Prostate gland (tissue), 2 donors: ENCODE measurements around the gene C11orf58.

Experiments
- CTCF ChIP-seq, 4 experiments: fragments of 200-600 bp in 2 of 4; fragments of 450-650 bp in 2 of 4; sonication (generic) in 2 of 4; IDR thresholded peaks; 1 replicate in 3 of 4; 2 replicates in 1 of 4; pipeline ENCODE4 v1.5.1; 2016 to 2019; ENCODE audit warnings: antibody characterized with exemption in 4 of 4, mild to moderate bottlenecking in 2 of 4, moderate library complexity in 2 of 4
- POLR2A ChIP-seq: fragments of 450-650 bp; IDR thresholded peaks from one replicate; pipeline ENCODE4 v1.6.1; 2016; ENCODE audit warnings: antibody characterized with exemption, mild to moderate bottlenecking
- POLR2AphosphoS5 ChIP-seq: sonication (generic); formaldehyde crosslinking; IDR thresholded peaks from one replicate; pipeline ENCODE4 v1.6.1; 2017; ENCODE audit warnings: antibody characterized with exemption

- TF ChIP-seq CTCF (IDR thresholded peaks at IDR 0.05) (no peak), POLR2A (no peak), POLR2AphosphoS5 (no peak)
Observed at GRCh38 chr11:16795146-16795545, 56.7 kb downstream of the C11orf58 start.
